Peyer's patch (tissue), 4 donors: ENCODE measurements around the gene TSPEAR. TPM values are rescaled to one million over a fixed set of nuclear protein-coding genes. Genes with fewer than 3 reads are reported as not detected.

Experiments
- DNase-seq, 3 donors: peaks; one replicate each; pipeline ENCODE4 v3.0.0-alpha.2; 2017 to 2019
- H3K27ac ChIP-seq, 4 donors: fragments of 200-600 bp; sonication (generic); one replicate each; pipeline ENCODE4 v1.5.1; 2016 to 2019
- H3K27me3 ChIP-seq, 2 donors: fragments of 200-600 bp; sonication (generic); one replicate each; pipeline ENCODE4 v1.5.1; 2019
- H3K36me3 ChIP-seq, 3 donors: fragments of 200-600 bp; sonication (generic); one replicate each; pipeline ENCODE4 v1.5.1; 2016 to 2019
- H3K4me1 ChIP-seq, 4 donors: fragments of 200-600 bp; sonication (generic); one replicate each; pipeline ENCODE4 v1.5.1; 2016 to 2019
- H3K4me3 ChIP-seq, 4 donors: fragments of 200-600 bp; sonication (generic); 1 replicate in 3 of 4; 2 replicates in 1 of 4; pipeline ENCODE4 v1.5.1; 2016 to 2019; ENCODE audit warnings: mild to moderate bottlenecking in 1 of 4
- H3K9me3 ChIP-seq, 4 donors: fragments of 200-600 bp; sonication (generic); one replicate each; pipeline ENCODE4 v1.5.1; 2016 to 2019; ENCODE audit warnings: mild to moderate bottlenecking in 1 of 4
- POLR2A ChIP-seq, 2 donors: fragments of 450-650 bp; IDR thresholded peaks; one replicate each; pipeline ENCODE4 v1.5.1; 2017; ENCODE audit warnings: antibody characterized with exemption in 2 of 2, mild to moderate bottlenecking in 2 of 2, moderate library complexity in 2 of 2
- total RNA-seq, 4 donors: library from RNA; depleted of rRNA; stranded (reverse); fragments of >200 nt; gene quantifications; one replicate each; pipeline ENCODE4 v1.1.0, GENCODE V29; 2016
- TF ChIP-seq, protein P1 (sequence below), 6 experiments: fragments of 450-650 bp in 4 of 6; fragments of 200-600 bp in 2 of 6; sonication (generic) in 1 of 6; IDR thresholded peaks; one replicate each; pipeline ENCODE4 v1.5.1; 2017 to 2019; ENCODE audit warnings: antibody characterized with exemption in 6 of 6, mild to moderate bottlenecking in 3 of 6, moderate library complexity in 1 of 6

Gene TSPEAR
- total RNA-seq, 4 donors from 2014 or later, result 0.47 TPM; not detected in 3

DNA sequence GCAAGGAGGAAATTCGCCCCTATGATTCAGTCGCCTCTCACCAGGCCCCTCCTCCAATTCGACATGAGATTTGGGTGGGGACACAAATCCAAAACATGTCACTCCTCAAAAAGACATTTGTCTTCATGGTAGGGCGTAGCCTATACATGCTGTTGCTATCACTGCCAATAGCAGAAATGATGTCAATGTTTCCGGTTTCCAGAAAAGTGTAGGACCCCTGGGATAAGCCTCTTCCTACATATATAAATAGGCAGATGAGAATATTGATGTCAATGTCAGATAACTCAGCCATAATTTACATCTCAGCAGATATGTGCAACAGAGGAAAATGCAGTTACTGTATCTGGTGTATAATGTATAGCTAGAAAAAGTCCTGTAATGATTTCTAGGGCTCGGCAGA lies 239.4 kb downstream of the TSPEAR start:
- no peak for TF ChIP-seq POLR2A (IDR thresholded peaks at IDR 0.05)
- TF ChIP-seq, protein P1, sequence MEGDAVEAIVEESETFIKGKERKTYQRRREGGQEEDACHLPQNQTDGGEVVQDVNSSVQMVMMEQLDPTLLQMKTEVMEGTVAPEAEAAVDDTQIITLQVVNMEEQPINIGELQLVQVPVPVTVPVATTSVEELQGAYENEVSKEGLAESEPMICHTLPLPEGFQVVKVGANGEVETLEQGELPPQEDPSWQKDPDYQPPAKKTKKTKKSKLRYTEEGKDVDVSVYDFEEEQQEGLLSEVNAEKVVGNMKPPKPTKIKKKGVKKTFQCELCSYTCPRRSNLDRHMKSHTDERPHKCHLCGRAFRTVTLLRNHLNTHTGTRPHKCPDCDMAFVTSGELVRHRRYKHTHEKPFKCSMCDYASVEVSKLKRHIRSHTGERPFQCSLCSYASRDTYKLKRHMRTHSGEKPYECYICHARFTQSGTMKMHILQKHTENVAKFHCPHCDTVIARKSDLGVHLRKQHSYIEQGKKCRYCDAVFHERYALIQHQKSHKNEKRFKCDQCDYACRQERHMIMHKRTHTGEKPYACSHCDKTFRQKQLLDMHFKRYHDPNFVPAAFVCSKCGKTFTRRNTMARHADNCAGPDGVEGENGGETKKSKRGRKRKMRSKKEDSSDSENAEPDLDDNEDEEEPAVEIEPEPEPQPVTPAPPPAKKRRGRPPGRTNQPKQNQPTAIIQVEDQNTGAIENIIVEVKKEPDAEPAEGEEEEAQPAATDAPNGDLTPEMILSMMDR (IDR thresholded peaks at IDR 0.05), result no peak
- Histone ChIP-seq H3K9me3 (no peaks in the 10 kb centered on the region), H3K36me3 (no peaks in the 10 kb centered on the region), H3K27me3 (no peaks in the 10 kb centered on the region), H3K4me1 (no peaks in the 10 kb centered on the region), H3K27ac (no peak overlapping the region), H3K4me3 (no peak overlapping the region)
- no peak for DNase-seq

DNA sequence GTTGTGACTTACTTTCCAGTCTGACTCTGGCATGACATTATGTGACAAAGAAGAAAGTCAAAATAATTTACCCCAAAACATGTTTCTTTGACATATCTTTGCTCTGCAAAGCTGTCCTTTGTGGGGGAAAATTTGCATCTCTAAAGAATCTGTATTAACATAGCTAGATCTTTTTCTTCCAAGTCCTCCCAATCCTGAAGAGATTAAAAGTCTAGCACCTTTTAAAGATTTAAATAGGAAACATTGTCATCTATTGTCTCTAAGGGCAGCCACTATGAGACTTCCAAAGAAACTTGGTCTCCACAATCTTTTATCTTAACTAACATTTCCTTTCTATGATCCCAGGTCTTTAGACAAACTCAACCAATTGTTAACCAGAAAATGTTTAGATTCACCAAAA lies 240.0 kb downstream of the TSPEAR start:
- no peaks in the 10 kb centered on the region for H3K36me3 ChIP-seq
- TF ChIP-seq, protein P1 (IDR thresholded peaks at IDR 0.05), result no peak
- no peak for TF ChIP-seq POLR2A (IDR thresholded peaks at IDR 0.05)
- no peaks in the 10 kb centered on the region for H3K27me3 ChIP-seq
- H3K27ac ChIP-seq, result no peak overlapping the region
- H3K4me1 ChIP-seq, result no peaks in the 10 kb centered on the region
- H3K9me3 ChIP-seq, result no peaks in the 10 kb centered on the region
- no peak overlapping the region for H3K4me3 ChIP-seq
- no peak for DNase-seq

DNA sequence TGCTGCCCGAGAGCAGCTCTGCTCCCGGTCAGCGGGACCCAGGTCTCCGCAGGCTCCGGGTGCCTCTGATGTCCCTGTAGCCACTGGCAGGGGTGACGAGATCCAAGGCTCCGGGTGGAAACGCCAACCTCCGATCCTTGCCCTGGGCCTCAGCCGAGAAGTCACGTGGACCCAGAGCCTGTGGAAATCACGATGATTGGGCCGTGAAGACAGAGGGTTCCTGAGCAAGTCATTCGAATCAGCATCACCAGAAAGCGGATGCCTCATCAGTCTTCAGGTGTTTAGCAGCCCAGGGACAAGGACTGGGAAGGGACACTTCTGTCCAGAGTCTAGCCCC lies 243.5 kb downstream of the TSPEAR start:
- no peak overlapping the region for H3K4me3 ChIP-seq
- no peaks in the 10 kb centered on the region for H3K27me3 ChIP-seq
- H3K36me3 ChIP-seq, result no peaks in the 10 kb centered on the region
- DNase-seq, result peak in 1 of 3 donors; percentile 39
- TF ChIP-seq, protein P1 (IDR thresholded peaks at IDR 0.05), result no peak
- TF ChIP-seq POLR2A (IDR thresholded peaks at IDR 0.05), result no peak
- no peaks in the 10 kb centered on the region for H3K4me1 ChIP-seq
- no peaks in the 10 kb centered on the region for H3K9me3 ChIP-seq
- no peak overlapping the region for H3K27ac ChIP-seq

DNA sequence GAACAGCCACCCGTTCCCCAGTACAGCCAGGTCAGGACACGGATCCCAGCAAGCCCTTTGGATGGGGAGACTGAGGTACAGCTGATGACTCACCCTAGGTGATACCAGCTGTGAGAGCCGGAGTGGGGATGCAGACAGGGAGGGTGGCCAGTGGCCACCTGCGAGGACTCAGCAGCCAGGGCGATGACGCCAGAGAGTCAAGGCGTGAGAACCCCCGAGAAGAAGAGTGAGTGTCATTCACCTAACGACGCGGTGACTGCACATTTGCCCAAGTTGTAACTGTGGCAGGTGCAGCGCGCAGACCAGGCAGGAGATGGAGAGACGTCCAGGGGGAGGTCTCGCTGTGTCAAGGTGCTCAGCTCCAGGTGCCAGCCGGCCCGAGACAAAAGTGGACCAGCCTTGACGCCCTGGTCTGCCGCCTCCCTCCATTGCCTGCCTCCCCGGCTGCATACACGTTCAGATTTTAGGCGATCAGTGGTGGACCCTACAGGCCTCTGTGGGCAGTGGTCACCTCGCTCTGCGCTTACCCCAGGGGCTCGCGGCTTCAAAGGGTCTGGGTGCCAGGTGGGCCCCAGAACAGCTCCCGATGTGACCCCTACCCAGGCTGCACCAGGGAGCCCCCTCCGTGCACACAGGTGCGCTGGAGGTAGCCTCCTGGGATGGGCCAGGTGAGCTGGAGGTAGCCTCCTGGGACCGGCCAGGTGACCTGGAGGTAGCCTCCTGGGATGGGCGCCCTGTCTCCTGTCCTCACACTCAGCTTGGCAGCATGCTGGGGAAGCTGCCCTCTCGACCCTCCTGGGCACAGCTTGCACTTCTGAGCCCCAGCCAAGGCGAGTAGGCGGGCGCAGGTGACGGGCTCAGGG lies 244.1 kb downstream of the TSPEAR start:
- Histone ChIP-seq H3K9me3 (no peaks in the 10 kb centered on the region), H3K36me3 (no peaks in the 10 kb centered on the region), H3K4me3 (no peak overlapping the region), H3K27ac (no peak overlapping the region), H3K4me1 (no peaks in the 10 kb centered on the region), H3K27me3 (no peaks in the 10 kb centered on the region)
- DNase-seq, result peak in 1 of 3 donors; percentile 39
- TF ChIP-seq POLR2A (IDR thresholded peaks at IDR 0.05), result no peak
- TF ChIP-seq, protein P1 (IDR thresholded peaks at IDR 0.05), result no peak

DNA sequence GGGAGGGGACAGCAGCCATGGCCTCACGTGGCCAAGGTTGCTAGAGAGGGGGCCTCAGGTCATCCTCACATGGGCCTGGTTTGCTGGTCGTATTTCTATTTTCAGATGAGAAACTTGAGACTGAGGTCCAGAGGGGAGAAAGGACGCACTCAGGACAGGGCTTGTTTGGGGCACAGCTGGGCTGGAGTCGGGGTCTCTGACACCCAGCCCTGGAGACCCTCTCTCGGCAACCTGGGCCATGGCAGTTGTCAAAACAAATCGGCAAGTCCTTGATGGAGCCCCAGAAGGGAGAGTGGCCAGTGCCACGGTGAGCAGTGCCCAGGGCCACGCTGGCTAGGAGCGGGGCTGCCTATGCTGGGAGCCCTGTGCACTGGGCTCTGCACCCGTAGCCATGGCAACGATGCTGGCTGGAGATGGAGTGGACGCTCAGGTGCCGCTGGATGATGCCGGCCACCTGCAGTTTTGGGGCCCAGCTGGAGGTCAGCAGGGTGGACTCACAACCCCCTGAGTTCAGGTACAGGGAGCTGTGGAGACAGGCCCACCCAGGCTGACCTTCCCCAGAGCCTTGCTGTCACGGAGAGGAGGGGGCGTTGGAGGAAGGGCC lies 244.9 kb downstream of the TSPEAR start:
- peak in 1 of 3 donors; percentile 34 for DNase-seq
- Histone ChIP-seq H3K27ac (no peak overlapping the region), H3K27me3 (no peaks in the 10 kb centered on the region), H3K4me3 (no peak overlapping the region), H3K9me3 (no peaks in the 10 kb centered on the region), H3K36me3 (no peaks in the 10 kb centered on the region), H3K4me1 (no peaks in the 10 kb centered on the region)
- no peak for TF ChIP-seq POLR2A (IDR thresholded peaks at IDR 0.05)
- TF ChIP-seq, protein P1 (IDR thresholded peaks at IDR 0.05), result no peak
